Activated T-cell treated with anti-CD3 and anti-CD28 coated beads for 48 hours (primary cell): ENCODE data around the gene MEIS2.

Source experiments
- DNase-seq: peaks from one replicate; pipeline ENCODE4 v3.0.0-alpha.2; 2020; ENCODE audit warnings: low read depth

The MEIS2 gene

GRCh38 chr15:37100109-37100965 is at the start of gene MEIS2:
TSS of gene MEIS2 (minus strand) at chr15:37100549. CDS start at chr15:37099466, 1,083 bp downstream.
- DNase-seq: peak; percentile 38

DNA sequence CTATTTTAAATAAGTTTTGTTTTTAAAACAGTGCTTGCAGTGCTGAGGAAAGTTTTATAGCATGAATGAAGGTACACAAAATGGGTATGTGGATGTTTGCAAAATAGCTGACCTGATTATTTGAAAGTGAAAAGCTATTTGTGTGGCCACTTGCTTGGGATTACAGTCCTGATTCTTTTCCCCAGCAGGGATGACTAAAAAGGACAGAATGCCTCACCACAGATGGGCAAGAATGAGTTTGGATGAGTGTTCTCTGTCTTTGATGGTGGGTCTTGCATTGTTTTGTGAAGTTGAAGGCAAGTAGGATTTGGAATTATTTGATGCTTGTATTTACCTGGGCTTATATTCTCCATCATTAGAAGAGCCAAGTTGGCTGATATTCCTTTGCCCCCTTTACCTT is 48.8 kb upstream of the MEIS2 start:
- DNase-seq: no peak

GRCh38 chr15:37148714-37149113 is 48.4 kb upstream of the MEIS2 start:
- no peak for DNase-seq

DNA sequence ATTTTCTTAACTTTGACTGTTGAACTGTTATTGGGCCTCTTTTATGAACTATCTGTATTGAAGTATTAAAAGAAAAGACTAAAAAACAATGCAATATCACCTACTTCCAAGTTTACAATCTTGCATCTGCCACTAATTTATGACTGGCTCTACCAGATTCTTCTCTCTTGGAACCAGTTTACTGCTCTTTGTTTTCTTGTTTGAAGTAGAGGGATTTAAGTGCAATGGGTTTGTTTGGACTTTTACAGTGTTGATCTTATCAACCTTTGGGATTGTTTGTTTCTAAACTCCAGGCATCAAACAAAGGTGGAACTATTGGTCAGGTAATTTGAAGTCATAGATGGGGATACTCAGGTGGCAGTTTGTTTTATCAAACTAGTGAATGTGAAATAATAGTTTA is 43.0 kb upstream of the MEIS2 start:
- DNase-seq: no peak

GRCh38 chr15:37142371-37142770 is 42.0 kb upstream of the MEIS2 start:
- DNase-seq: no peak

GRCh38 chr15:37140531-37141058 is 40.2 kb upstream of the MEIS2 start:
- DNase-seq: no peak

GRCh38 chr15:37138591-37139215 is 38.4 kb upstream of the MEIS2 start:
- DNase-seq: no peak

DNA sequence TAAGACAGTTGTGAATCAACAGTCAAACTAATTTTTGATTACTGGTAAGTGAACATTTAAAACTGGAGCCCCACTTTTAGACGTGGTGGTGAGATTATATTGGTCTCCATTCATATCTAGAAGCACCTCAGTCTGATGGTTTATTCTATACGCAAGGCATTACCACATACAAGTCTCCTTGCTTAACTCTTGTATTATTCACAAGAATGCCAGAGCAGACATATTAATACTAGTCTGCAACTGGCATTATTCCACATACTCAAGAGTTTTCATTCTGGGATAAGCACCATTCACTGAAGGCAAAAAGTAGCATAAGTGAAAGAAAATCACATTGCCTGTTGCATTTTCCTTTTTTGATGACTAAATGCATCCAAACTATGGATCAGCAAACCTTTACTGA is 36.9 kb upstream of the MEIS2 start:
- DNase-seq: no peak

DNA sequence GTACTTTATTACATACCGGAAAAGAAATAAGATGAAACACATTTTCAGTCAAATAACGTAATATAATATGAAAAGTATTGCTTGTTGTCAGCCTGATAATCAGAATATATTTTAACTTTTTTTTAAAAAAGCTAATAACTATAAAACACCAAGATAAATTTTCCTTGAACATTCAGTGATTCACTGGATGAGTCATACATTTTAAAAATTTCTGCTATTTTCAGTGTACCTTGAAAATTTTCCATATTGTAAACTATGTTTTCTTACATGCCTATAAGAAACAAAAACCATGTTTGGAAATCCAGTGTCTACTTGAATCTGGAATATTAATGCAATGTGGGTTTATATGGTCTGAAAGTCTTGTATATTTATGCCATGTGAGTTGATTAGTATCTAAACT is 36.3 kb upstream of the MEIS2 start:
- DNase-seq: no peak

- DNase-seq: no peak
Observed at GRCh38 chr15:37135225-37135624, 34.9 kb upstream of the MEIS2 start.

- no peak for DNase-seq
Observed at GRCh38 chr15:37134699-37135131, 34.4 kb upstream of the MEIS2 start.

DNA sequence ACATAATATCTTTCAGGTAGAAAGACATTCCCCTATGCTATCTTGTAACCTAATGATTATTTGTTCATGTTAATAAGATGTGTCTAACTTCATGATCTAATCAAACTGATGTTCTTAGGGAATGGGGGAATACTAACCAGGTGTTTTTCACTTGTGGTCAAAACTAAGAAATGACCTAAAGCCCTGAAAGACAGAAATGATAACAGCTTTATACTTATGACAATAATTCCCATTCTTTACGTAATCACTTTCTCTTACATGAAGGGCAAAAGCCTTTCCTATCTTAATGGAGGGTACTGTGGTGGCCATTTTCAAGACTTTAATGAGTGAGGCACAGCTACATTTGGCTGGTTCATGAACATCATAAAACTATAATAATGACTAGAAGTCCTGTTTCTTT is 33.9 kb upstream of the MEIS2 start:
- DNase-seq: no peak

GRCh38 chr15:37133602-37134001 is 33.3 kb upstream of the MEIS2 start:
- no peak for DNase-seq

DNA sequence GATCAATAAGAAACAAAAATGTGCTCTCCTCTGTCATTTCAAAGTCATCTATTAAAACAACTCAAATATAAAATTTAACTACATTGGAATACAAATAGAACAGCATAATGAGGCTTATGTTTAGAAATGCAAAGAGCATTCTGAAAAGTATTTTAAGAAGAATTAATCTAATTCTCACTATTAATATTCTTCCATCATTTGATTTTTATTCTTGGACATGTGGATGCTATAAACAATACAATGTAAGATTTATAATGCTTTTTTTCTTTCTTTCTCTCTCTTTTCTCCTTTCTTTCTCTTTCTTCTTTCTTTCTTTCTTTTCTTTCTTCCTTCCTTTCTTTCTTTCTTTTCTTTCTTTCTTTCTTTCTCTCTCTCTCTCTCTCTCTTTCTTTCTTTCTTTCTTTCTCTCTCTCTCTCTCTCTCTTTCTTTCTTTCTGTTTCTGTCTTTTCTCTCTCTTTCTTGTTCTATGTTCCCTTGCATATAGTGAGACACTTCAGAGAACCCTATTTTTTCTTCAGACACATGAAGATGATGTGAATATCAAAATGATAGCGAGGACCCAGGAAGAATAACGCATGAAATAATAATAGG is 32.6 kb upstream of the MEIS2 start:
- DNase-seq: no peak

GRCh38 chr15:37131621-37132020 is 31.3 kb upstream of the MEIS2 start:
- DNase-seq: no peak

DNA sequence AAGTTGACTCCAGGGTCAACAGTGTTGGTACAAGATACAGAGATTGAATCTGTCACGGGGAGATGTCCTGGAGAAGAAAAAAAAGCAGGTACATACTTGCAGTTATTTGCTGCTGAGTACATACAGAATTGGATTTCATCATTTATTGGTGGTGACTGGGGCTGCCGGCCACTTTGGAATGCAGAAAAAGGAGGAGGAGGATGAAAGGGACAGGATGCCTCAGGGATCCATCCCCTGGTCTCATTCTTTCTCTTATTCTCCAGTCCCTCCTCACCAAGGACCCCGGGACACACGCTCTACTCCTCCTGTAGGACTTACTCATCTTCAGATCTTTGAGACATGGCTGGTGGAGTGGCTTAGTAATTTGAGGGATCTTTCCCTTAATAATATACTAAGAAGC is 30.0 kb upstream of the MEIS2 start:
- DNase-seq: no peak

DNA sequence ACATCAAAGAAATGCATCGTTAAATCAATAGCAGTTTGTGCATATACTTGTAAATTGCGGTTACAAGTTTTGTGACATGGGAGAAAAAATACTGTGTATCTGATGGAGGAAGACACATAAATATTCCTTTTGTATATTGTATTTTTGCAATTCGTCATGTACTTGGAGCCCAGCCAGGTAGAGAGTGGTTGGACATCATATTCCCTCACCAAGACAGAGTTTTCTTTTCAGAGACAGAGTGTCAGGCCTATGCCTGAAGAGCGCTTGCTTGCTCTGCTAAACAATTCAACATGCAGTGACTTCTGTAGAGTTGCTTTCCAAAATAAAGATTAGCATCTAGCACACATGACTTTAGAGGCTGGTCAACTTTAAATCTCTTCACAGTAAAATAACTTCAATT is 24.8 kb upstream of the MEIS2 start:
- DNase-seq: no peak

- DNase-seq: no peak
Observed at GRCh38 chr15:37124331-37124730, 24.0 kb upstream of the MEIS2 start.

GRCh38 chr15:37122703-37123102 is 22.4 kb upstream of the MEIS2 start:
- DNase-seq: no peak

- no peak for DNase-seq
Observed at GRCh38 chr15:37121492-37121891, 21.1 kb upstream of the MEIS2 start.

GRCh38 chr15:37117030-37117429 is 16.7 kb upstream of the MEIS2 start:
- DNase-seq: no peak

GRCh38 chr15:37115538-37115937 is 15.2 kb upstream of the MEIS2 start:
- no peak for DNase-seq
